ENCODE results near the gene ADAP1.

ADAP1 gene

DNA sequence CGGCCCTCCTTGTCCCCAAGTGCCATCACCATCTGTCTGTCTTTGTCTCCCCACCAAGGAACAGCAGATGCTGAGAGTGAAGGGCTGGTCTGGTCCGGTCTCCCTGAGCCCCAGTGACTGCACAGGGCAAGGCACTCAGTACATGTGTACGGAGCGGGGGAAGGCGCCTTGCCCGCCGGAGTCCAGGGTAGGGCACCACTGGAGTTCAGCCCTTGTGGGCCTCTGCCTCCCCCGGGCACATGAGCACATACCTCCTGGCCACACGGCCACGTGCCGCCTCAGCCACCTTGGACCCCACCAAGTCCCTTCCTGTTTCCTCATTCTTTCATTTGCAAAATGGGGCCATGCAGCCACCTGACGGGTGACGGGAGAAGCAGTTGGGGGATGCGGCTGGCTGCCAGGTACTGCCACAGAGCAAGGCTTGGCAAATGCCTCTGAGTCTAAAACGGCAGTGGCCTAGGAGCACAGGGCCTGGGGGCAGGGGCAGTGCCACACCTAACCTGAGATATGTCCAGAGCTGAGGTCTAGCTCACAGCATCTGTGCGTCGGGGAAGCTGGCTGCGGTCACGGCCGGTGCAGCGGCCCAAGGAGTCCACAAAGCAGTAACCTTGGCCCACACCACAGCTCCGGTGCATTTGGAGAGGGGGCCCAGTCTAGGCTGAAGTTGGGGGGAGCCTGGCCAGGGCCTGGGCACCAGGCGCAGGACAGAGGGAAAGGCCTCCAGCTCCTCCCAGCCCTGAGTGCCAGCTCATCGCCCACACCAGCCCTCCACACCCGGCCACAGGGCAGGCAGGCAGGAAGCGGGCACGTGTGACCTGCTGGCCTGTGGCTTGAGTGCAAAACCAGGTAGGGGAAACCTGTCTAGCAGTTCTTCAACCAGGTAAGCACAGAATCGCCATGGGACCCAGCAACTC, 5.2 kb downstream of the ADAP1 start:
- H3K79me2 ChIP-seq: peaks cover 50% of the 10 kb centered on the region
- TF ChIP-seq, protein P1, sequence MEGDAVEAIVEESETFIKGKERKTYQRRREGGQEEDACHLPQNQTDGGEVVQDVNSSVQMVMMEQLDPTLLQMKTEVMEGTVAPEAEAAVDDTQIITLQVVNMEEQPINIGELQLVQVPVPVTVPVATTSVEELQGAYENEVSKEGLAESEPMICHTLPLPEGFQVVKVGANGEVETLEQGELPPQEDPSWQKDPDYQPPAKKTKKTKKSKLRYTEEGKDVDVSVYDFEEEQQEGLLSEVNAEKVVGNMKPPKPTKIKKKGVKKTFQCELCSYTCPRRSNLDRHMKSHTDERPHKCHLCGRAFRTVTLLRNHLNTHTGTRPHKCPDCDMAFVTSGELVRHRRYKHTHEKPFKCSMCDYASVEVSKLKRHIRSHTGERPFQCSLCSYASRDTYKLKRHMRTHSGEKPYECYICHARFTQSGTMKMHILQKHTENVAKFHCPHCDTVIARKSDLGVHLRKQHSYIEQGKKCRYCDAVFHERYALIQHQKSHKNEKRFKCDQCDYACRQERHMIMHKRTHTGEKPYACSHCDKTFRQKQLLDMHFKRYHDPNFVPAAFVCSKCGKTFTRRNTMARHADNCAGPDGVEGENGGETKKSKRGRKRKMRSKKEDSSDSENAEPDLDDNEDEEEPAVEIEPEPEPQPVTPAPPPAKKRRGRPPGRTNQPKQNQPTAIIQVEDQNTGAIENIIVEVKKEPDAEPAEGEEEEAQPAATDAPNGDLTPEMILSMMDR (IDR thresholded peaks at IDR 0.05): no peak
- H3K4me1 ChIP-seq: peaks cover 21% of the 10 kb centered on the region
- no peak overlapping the region for H3K27ac ChIP-seq
- no peaks in the 10 kb centered on the region for H3K36me3 ChIP-seq (ENCODE audit: control insufficient read depth, insufficient read depth, low read length)
- H3K4me3 ChIP-seq (ENCODE audit: low read depth, low read length): no peak overlapping the region
- no peaks in the 10 kb centered on the region for H3K27me3 ChIP-seq (ENCODE audit: control insufficient read depth, insufficient read depth, low read length)
- no peak overlapping the region for H3K4me2 ChIP-seq (ENCODE audit: low read length)
- no peak overlapping the region for H3K9ac ChIP-seq
- H3K9me3 ChIP-seq (ENCODE audit: control insufficient read depth, low read length): no peaks in the 10 kb centered on the region
- no peak overlapping the region for H2AFZ ChIP-seq

DNA sequence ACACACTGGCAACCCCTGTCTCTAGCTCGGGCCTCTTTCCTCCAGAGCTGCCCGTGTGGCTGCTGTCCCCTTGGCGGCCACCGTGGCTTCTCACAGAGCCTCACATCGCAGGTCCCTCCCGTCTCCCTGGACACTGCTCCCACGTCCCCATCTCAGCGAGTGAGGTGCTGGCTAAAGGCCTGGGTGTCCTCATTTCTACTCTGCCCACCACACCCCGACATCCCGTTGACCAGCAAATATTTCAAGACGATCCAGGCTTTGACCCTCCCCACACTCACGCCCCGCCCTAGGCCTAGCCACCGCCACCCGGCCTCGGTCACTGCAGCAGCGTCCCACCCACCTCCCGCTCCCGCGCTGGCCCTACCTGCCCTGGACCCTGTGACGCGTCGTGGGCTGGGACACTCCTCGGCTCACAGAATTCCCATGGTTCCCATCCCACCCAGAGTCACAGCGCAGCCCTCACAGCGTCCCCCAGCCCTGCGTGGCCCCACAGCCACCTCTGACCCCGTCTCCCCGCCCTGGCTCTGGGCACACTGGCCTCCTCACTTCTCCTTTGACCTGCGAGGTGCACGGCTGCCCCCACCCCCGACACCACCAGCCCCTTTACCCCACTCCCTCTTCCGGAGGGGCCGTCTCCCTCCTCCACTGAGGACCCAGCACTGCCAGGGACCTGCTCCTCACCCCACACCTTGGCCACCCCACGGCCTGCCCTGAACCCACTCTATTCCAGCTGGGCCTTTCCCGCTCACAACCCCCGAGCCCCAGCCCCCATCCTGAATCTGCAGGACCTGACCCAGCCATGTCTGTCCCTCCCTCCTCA, 6.9 kb downstream of the ADAP1 start:
- TF ChIP-seq, protein P1 (IDR thresholded peaks at IDR 0.05): no peak
- no peaks in the 10 kb centered on the region for H3K36me3 ChIP-seq (ENCODE audit: control insufficient read depth, insufficient read depth, low read length)
- H3K79me2 ChIP-seq: peaks cover 43% of the 10 kb centered on the region
- no peak overlapping the region for H3K4me2 ChIP-seq (ENCODE audit: low read length)
- no peak overlapping the region for H3K27ac ChIP-seq
- no peak overlapping the region for H3K9ac ChIP-seq
- no peak overlapping the region for H2AFZ ChIP-seq
- H3K27me3 ChIP-seq (ENCODE audit: control insufficient read depth, insufficient read depth, low read length): no peaks in the 10 kb centered on the region
- peaks cover 12% of the 10 kb centered on the region for H3K4me1 ChIP-seq
- no peaks in the 10 kb centered on the region for H3K9me3 ChIP-seq (ENCODE audit: control insufficient read depth, low read length)
- H3K4me3 ChIP-seq (ENCODE audit: low read depth, low read length): no peak overlapping the region

DNA sequence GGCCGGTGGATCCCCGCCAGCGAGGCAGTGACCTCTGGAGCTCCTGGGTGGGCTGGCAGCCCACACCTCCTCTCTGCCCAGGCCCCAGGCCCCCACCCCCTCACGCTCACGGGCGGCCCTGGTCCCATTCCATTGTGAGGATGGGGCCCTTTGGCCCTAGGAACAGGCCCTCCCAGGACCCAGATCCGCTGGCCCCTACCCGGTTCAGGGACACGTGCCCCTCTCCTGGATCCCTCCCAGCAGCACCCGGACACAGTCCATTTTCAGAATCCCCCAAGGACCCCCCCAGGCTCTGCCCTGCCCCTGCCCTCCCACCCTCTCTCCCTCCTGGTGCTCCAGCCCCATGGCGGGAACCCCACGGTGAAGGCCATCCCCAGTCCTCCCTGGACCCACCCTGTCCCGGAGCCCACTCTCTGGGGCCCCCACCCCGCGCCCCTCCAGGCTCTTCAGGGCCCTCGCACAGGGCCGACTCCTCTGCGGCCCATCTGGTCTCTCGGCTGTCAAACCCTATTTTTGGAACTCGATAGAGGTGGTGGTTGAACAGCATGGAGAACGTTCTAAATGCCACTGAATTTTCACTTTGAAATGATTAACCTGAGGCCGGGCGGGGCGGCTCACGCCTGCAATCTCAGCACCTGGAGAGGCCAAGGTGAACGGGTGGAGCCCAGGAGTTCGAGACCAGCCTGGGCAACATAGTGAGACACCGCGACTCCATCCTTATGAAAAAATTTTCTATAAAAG, 8.1 kb downstream of the ADAP1 start:
- Histone ChIP-seq H2AFZ (peak overlapping the region; percentile 92), H3K27ac (peak overlapping the region; percentile 96), H3K4me1 (peaks cover 12% of the 10 kb centered on the region), H3K4me2 (ENCODE audit: low read length) (no peak overlapping the region), H3K9me3 (ENCODE audit: control insufficient read depth, low read length) (no peaks in the 10 kb centered on the region), H3K9ac (no peak overlapping the region), H3K4me3 (ENCODE audit: low read depth, low read length) (no peak overlapping the region), H3K27me3 (ENCODE audit: control insufficient read depth, insufficient read depth, low read length) (no peaks in the 10 kb centered on the region), H3K36me3 (ENCODE audit: control insufficient read depth, insufficient read depth, low read length) (no peaks in the 10 kb centered on the region), H3K79me2 (peaks cover 35% of the 10 kb centered on the region)
- TF ChIP-seq, protein P1 (IDR thresholded peaks at IDR 0.05): no peak

DNA sequence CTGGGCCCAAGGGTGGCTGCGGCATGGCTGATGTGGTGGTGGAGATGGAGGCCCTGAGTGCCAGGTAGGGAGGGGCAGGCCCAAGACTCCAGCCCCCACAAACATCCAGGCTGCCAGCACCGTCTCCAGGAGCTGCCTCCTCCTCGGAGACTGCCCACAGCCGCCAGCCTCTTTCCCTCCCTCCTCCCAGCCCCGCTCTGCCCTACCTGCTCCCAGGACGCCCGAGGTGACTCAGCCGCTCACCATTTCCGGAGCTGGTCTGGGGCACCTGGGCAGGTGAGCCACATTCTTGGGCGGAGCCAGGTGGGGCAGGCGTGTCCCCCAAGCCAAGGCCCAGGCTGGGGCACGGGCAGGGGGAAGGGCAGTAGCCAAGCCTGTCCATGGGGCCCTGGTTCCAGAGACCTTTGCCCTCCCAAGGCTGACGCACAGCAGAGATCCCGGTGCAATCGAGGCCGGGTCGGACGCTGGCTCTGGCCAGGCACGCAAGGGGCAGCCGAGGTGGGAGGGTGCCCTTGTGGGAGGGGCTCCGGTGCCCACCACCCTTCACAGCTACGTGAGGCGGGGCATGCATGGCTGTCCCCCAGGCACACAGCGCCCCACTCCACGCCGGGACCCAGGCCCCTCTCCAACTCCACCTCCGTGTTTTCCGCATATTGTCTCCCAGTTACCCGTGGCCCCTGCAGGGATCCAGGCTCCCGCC, 8.8 kb downstream of the ADAP1 start:
- peak overlapping the region; percentile 96 for H3K27ac ChIP-seq
- H3K9me3 ChIP-seq (ENCODE audit: control insufficient read depth, low read length): no peaks in the 10 kb centered on the region
- TF ChIP-seq, protein P1 (IDR thresholded peaks at IDR 0.05): no peak
- peak overlapping the region; percentile 34 for H3K4me2 ChIP-seq (ENCODE audit: low read length)
- peak overlapping the region; percentile 83 for H3K9ac ChIP-seq
- H2AFZ ChIP-seq: peak overlapping the region; percentile 92
- H3K4me3 ChIP-seq (ENCODE audit: low read depth, low read length): peak overlapping the region; percentile 35
- peaks cover 12% of the 10 kb centered on the region for H3K4me1 ChIP-seq
- H3K27me3 ChIP-seq (ENCODE audit: control insufficient read depth, insufficient read depth, low read length): no peaks in the 10 kb centered on the region
- H3K36me3 ChIP-seq (ENCODE audit: control insufficient read depth, insufficient read depth, low read length): no peaks in the 10 kb centered on the region
- H3K79me2 ChIP-seq: peaks cover 35% of the 10 kb centered on the region

Data from parathyroid adenoma (tissue), 2 donors.